ENCODE measurements around the gene ZNRF2. TPM values are rescaled to one million over a fixed set of nuclear protein-coding genes. Genes with fewer than 3 reads are reported as not detected.

ZNRF2 gene
- total RNA-seq, 1 experiment from 2014 or later: 22.1 TPM

GRCh38 chr7:30313793-30314192 lies 29.4 kb downstream of the ZNRF2 start:
- Histone ChIP-seq H3K36me3 (ENCODE audit: control insufficient read depth, insufficient read depth, low read length) (no peaks in the 10 kb centered on the region), H3K27ac (ENCODE audit: low read length) (no peak overlapping the region), H3K4me3 (ENCODE audit: low read depth in 2 of 2, low read length in 2 of 2) (no peak overlapping the region), H3K27me3 (ENCODE audit: control insufficient read depth, insufficient read depth, low read length) (no peaks in the 10 kb centered on the region), H3K4me1 (ENCODE audit: control insufficient read depth, insufficient read depth, low read length) (peaks cover 34% of the 10 kb centered on the region), H3K9me3 (ENCODE audit: control insufficient read depth, insufficient read depth, low read depth, low read length) (no peaks in the 10 kb centered on the region)
- BruUV-seq (replicated peaks): no TSS peak
- ChIA-PET POLR2A (interaction anchor here (0.6 kb wide), 1 partner anchor 19 kb away, joined by 7 read pairs; no protein-coding TSS in a partner anchor), CTCF (interaction anchor here (0.5 kb wide), 1 partner anchor 32 kb away, joined by 5 read pairs; no protein-coding TSS in a partner anchor)
- TF ChIP-seq POLR2AphosphoS5 (IDR thresholded peaks at IDR 0.05; ENCODE audit: low read depth, low read length): no peak
- no peak for TF ChIP-seq CTCF (IDR thresholded peaks at IDR 0.05)
- no peak for TF ChIP-seq REST (IDR thresholded peaks at IDR 0.05; ENCODE audit: insufficient read depth in 1 of 2, low read depth in 2 of 2, low read length in 1 of 2)
- TF ChIP-seq TCF7L2 (IDR thresholded peaks at IDR 0.05; ENCODE audit: low read depth, low read length): no peak
- no peak for TF ChIP-seq SIN3A (IDR thresholded peaks at IDR 0.05; ENCODE audit: borderline replicate concordance, insufficient read depth, low read depth, low read length)
- 0 out of 2 replicates have a peak, but pooled peaks have one; percentile 17 for ATAC-seq
- no peak for DNase-seq (ENCODE audit: low read depth, low spot score)
- in situ Hi-C loops (cut with HindIII; ENCODE audit: low pct_unique_long_range_greater_than_20kb, low sequenced_read_pairs): no loop called here
- intact Hi-C loops (cut with micrococcal nuclease; ENCODE audit: unreplicated experiment): no loop called here

GRCh38 chr7:30315589-30315988 lies 31.2 kb downstream of the ZNRF2 start:
- no TSS peak for BruUV-seq (replicated peaks)
- DNase-seq (ENCODE audit: low read depth, low spot score) (no peak), ATAC-seq (no peak)
- peaks cover 36% of the 10 kb centered on the region for H3K4me1 ChIP-seq (ENCODE audit: control insufficient read depth, insufficient read depth, low read length)
- intact Hi-C loops (cut with micrococcal nuclease; ENCODE audit: unreplicated experiment): no loop called here
- no peaks in the 10 kb centered on the region for H3K36me3 ChIP-seq (ENCODE audit: control insufficient read depth, insufficient read depth, low read length)
- POLR2A ChIA-PET: interaction anchor here (0.6 kb wide), 1 partner anchor 21 kb away, joined by 5 read pairs; no protein-coding TSS in a partner anchor
- H3K27ac ChIP-seq (ENCODE audit: low read length): no peak overlapping the region
- H3K9me3 ChIP-seq (ENCODE audit: control insufficient read depth, insufficient read depth, low read depth, low read length): no peaks in the 10 kb centered on the region
- CTCF ChIA-PET: interaction anchor here (0.7 kb wide), 1 partner anchor 11 kb away, joined by 9 read pairs; no protein-coding TSS in a partner anchor
- in situ Hi-C loops (cut with HindIII; ENCODE audit: low pct_unique_long_range_greater_than_20kb, low sequenced_read_pairs): no loop called here
- no peak overlapping the region for H3K4me3 ChIP-seq (ENCODE audit: low read depth in 2 of 2, low read length in 2 of 2)
- no peak for TF ChIP-seq SIN3A (IDR thresholded peaks at IDR 0.05; ENCODE audit: borderline replicate concordance, insufficient read depth, low read depth, low read length)
- no peak for TF ChIP-seq POLR2AphosphoS5 (IDR thresholded peaks at IDR 0.05; ENCODE audit: low read depth, low read length)
- no peak for TF ChIP-seq REST (IDR thresholded peaks at IDR 0.05; ENCODE audit: insufficient read depth in 1 of 2, low read depth in 2 of 2, low read length in 1 of 2)
- TF ChIP-seq TCF7L2 (IDR thresholded peaks at IDR 0.05; ENCODE audit: low read depth, low read length): no peak
- H3K27me3 ChIP-seq (ENCODE audit: control insufficient read depth, insufficient read depth, low read length): no peaks in the 10 kb centered on the region

Measured in Panc1 (cell line).